SK-N-SH treated with all-trans-retinoic acid at 6 μM for 48 hours (cell line): ENCODE data around the gene CDC14B.
A peak's percentile ranks its signal among the peaks of the same experiment; 100 is the strongest.

ENCODE experiments used
- ATAC-seq: fragments of 200-7000 bp; cut with Tn5 transposase; 3 replicates; pipeline ENCODE4 v1.9.1; 2020; ENCODE audit warnings: mild to moderate bottlenecking, moderate library complexity
- ARNTL ChIP-seq: fragments of 450-650 bp; formaldehyde crosslinking; IDR thresholded peaks from 2 replicates; pipeline ENCODE4 v1.5.0; 2020; ENCODE audit warnings: low read depth, mild to moderate bottlenecking, moderate library complexity, borderline replicate concordance
- BACH2 ChIP-seq: fragments of 250-450 bp; sonication (Bioruptor Pico); IDR thresholded peaks from 2 replicates; pipeline ENCODE4 v1.9.0; 2021; ENCODE audit warnings: mild to moderate bottlenecking, borderline replicate concordance
- CREB5 ChIP-seq: fragments of 250-450 bp; sonication (Bioruptor Pico); IDR thresholded peaks from 2 replicates; pipeline ENCODE4 v1.5.1; 2020; ENCODE audit warnings: low read depth, mild to moderate bottlenecking, moderate library complexity
- ESRRG ChIP-seq: fragments of 250-450 bp; sonication (Bioruptor Pico); IDR thresholded peaks from 2 replicates; pipeline ENCODE4 v1.6.1; 2021; ENCODE audit warnings: mild to moderate bottlenecking
- GLIS3 ChIP-seq: fragments of 250-450 bp; sonication (Bioruptor Pico); IDR thresholded peaks from 2 replicates; pipeline ENCODE4 v1.5.0; 2020; ENCODE audit warnings: mild to moderate bottlenecking, moderate library complexity
- OSR1 ChIP-seq: fragments of 250-450 bp; sonication (Bioruptor Pico); IDR thresholded peaks from 2 replicates; pipeline ENCODE4 v1.8.0; 2022; ENCODE audit warnings: moderate library complexity, mild to moderate bottlenecking, inconsistent platforms
- PPARA ChIP-seq: fragments of 250-450 bp; sonication (Bioruptor Pico); IDR thresholded peaks from 2 replicates; pipeline ENCODE4 v1.5.0; 2020; ENCODE audit warnings: mild to moderate bottlenecking, borderline replicate concordance
- RARB ChIP-seq: fragments of 250-450 bp; sonication (Bioruptor Pico); IDR thresholded peaks from 2 replicates; pipeline ENCODE4 v1.8.0; 2021; ENCODE audit warnings: mild to moderate bottlenecking, moderate library complexity
- SNAI2 ChIP-seq: fragments of 250-450 bp; sonication (Bioruptor Pico); IDR thresholded peaks from 2 replicates; pipeline ENCODE4 v1.5.0; 2020; ENCODE audit warnings: mild to moderate bottlenecking, moderate library complexity
- TOX ChIP-seq: fragments of 250-450 bp; sonication (Bioruptor Pico); IDR thresholded peaks from 2 replicates; pipeline ENCODE4 v1.8.0; 2021; ENCODE audit warnings: mild to moderate bottlenecking, moderate library complexity, borderline replicate concordance
- ZC3H10 ChIP-seq: fragments of 250-450 bp; sonication (Bioruptor Pico); IDR thresholded peaks from 2 replicates; pipeline ENCODE4 v1.5.1; 2021; ENCODE audit warnings: mild to moderate bottlenecking, moderate library complexity
- ZFP3 ChIP-seq: fragments of 250-450 bp; sonication (Bioruptor Pico); IDR thresholded peaks from 2 replicates; pipeline ENCODE4 v1.5.0; 2020; ENCODE audit warnings: mild to moderate bottlenecking, moderate library complexity
- ZFP30 ChIP-seq: fragments of 450-650 bp; formaldehyde crosslinking; IDR thresholded peaks from 2 replicates; pipeline ENCODE4 v1.5.0; 2022; ENCODE audit warnings: mild to moderate bottlenecking, moderate library complexity
- ZNF70 ChIP-seq: fragments of 450-650 bp; formaldehyde crosslinking; IDR thresholded peaks from 2 replicates; pipeline ENCODE4 v1.5.0; 2020; ENCODE audit warnings: mild to moderate bottlenecking, moderate library complexity
- ZNF8 ChIP-seq: fragments of 450-650 bp; formaldehyde crosslinking; IDR thresholded peaks from 2 replicates; pipeline ENCODE4 v1.5.0; 2020; ENCODE audit warnings: mild to moderate bottlenecking, moderate library complexity
- TF ChIP-seq, protein P1 (sequence below): fragments of 250-450 bp; sonication (Bioruptor Pico); IDR thresholded peaks from 2 replicates; pipeline ENCODE4 v1.8.0; 2020; ENCODE audit warnings: mild to moderate bottlenecking, moderate library complexity, borderline replicate concordance
- TF ChIP-seq, protein P2 (sequence below): fragments of 250-450 bp; sonication (Bioruptor Pico); IDR thresholded peaks from 2 replicates; pipeline ENCODE4 v1.8.0; 2021; ENCODE audit warnings: low read depth, mild to moderate bottlenecking, moderate library complexity, borderline replicate concordance
- TF ChIP-seq, protein P3 (sequence below): fragments of 250-450 bp; sonication (Bioruptor Pico); IDR thresholded peaks from 2 replicates; pipeline ENCODE4 v1.5.0; 2020; ENCODE audit warnings: mild to moderate bottlenecking, moderate library complexity

Gene CDC14B

GRCh38 chr9:96503918-96504317, 115.7 kb downstream of the CDC14B start:
- no peak for TF ChIP-seq GLIS3
- ATAC-seq: no peak

- ATAC-seq: peak; percentile 47; the same call in 2 of the 3 replicates
Observed at GRCh38 chr9:96503374-96503748, 116.3 kb downstream of the CDC14B start.

DNA sequence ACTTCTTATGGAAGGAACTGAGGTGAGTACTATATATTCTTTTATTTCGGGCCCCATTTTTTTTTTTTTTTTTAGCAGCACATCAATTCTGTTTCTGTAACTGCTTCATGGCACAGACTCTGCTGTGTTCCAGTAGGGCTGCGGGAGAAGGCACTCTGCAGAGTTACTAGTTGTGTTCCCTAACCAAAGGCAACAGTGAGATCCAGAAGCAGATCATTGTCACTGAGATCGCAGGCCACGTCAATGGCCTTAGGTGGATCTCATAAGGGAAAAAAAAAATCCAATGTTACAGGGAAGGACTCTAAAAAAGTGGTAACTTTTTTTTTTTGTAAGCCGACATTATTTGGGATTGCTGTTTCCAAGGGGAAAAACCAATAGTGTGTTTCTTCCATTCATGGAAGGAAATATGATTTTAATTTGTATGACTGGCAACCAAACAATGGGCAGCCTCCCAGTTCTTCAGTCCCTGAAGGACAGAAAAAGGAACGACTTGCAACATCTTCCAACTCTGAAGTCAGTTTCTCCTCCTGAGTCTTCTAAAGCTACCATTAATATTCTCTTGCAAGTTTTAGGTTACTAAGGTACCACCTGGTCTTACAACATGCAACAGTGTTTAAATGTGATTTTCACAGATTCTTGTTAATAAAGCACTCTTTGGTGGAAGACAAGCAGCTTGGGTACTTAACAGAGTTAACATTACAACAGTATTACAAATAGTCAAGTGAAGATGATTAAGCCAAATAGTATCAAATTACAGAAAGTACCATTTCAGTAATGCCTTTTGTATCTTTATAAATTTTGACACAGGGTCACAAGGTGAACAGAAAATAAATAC, 116.9 kb downstream of the CDC14B start:
- TF ChIP-seq CREB5 (CRISPR knock-in tag) (no peak), ESRRG (no peak), ZFP3 (CRISPR knock-in tag) (no peak), GLIS3 (no peak), ZFP30 (no peak), ARNTL (CRISPR knock-in tag) (no peak), ZC3H10 (CRISPR knock-in tag) (no peak)
- TF ChIP-seq, protein P1, sequence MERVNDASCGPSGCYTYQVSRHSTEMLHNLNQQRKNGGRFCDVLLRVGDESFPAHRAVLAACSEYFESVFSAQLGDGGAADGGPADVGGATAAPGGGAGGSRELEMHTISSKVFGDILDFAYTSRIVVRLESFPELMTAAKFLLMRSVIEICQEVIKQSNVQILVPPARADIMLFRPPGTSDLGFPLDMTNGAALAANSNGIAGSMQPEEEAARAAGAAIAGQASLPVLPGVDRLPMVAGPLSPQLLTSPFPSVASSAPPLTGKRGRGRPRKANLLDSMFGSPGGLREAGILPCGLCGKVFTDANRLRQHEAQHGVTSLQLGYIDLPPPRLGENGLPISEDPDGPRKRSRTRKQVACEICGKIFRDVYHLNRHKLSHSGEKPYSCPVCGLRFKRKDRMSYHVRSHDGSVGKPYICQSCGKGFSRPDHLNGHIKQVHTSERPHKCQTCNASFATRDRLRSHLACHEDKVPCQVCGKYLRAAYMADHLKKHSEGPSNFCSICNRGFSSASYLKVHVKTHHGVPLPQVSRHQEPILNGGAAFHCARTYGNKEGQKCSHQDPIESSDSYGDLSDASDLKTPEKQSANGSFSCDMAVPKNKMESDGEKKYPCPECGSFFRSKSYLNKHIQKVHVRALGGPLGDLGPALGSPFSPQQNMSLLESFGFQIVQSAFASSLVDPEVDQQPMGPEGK (CRISPR knock-in tag): no peak
- TF ChIP-seq, all 23 proteins: peak for 0
- ATAC-seq: peak; percentile 64

GRCh38 chr9:96501633-96502538, 117.8 kb downstream of the CDC14B start:
- TF ChIP-seq ZNF70 (no peak), BACH2 (CRISPR knock-in tag) (no peak), RARB (CRISPR knock-in tag) (no peak), ARNTL (CRISPR knock-in tag) (no peak), TOX (CRISPR knock-in tag) (no peak), SNAI2 (CRISPR knock-in tag) (no peak), PPARA (CRISPR knock-in tag) (no peak), ZFP30 (no peak), OSR1 (CRISPR knock-in tag) (no peak)
- TF ChIP-seq, protein P1 (CRISPR knock-in tag): no peak
- TF ChIP-seq, protein P2, sequence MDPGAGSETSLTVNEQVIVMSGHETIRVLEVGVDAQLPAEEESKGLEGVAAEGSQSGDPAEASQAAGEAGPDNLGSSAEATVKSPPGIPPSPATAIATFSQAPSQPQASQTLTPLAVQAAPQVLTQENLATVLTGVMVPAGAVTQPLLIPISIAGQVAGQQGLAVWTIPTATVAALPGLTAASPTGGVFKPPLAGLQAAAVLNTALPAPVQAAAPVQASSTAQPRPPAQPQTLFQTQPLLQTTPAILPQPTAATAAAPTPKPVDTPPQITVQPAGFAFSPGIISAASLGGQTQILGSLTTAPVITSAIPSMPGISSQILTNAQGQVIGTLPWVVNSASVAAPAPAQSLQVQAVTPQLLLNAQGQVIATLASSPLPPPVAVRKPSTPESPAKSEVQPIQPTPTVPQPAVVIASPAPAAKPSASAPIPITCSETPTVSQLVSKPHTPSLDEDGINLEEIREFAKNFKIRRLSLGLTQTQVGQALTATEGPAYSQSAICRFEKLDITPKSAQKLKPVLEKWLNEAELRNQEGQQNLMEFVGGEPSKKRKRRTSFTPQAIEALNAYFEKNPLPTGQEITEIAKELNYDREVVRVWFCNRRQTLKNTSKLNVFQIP: no peak
- TF ChIP-seq, all 23 proteins: peak for 0
- no peak for ATAC-seq

- ATAC-seq: no peak
- TF ChIP-seq SNAI2 (CRISPR knock-in tag) (no peak), PPARA (CRISPR knock-in tag) (no peak), ZFP3 (CRISPR knock-in tag) (no peak), GLIS3 (no peak), ZNF8 (CRISPR knock-in tag) (no peak), ESRRG (no peak), ZNF70 (no peak), RARB (CRISPR knock-in tag) (no peak), CREB5 (CRISPR knock-in tag) (no peak)
- TF ChIP-seq, protein P3, sequence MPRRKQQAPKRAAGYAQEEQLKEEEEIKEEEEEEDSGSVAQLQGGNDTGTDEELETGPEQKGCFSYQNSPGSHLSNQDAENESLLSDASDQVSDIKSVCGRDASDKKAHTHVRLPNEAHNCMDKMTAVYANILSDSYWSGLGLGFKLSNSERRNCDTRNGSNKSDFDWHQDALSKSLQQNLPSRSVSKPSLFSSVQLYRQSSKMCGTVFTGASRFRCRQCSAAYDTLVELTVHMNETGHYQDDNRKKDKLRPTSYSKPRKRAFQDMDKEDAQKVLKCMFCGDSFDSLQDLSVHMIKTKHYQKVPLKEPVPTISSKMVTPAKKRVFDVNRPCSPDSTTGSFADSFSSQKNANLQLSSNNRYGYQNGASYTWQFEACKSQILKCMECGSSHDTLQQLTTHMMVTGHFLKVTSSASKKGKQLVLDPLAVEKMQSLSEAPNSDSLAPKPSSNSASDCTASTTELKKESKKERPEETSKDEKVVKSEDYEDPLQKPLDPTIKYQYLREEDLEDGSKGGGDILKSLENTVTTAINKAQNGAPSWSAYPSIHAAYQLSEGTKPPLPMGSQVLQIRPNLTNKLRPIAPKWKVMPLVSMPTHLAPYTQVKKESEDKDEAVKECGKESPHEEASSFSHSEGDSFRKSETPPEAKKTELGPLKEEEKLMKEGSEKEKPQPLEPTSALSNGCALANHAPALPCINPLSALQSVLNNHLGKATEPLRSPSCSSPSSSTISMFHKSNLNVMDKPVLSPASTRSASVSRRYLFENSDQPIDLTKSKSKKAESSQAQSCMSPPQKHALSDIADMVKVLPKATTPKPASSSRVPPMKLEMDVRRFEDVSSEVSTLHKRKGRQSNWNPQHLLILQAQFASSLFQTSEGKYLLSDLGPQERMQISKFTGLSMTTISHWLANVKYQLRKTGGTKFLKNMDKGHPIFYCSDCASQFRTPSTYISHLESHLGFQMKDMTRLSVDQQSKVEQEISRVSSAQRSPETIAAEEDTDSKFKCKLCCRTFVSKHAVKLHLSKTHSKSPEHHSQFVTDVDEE (CRISPR knock-in tag): no peak
Observed at GRCh38 chr9:96500696-96501632, 118.7 kb downstream of the CDC14B start.
